Measurements from ENCODE around the gene CNTNAP5.

Gene CNTNAP5

DNA sequence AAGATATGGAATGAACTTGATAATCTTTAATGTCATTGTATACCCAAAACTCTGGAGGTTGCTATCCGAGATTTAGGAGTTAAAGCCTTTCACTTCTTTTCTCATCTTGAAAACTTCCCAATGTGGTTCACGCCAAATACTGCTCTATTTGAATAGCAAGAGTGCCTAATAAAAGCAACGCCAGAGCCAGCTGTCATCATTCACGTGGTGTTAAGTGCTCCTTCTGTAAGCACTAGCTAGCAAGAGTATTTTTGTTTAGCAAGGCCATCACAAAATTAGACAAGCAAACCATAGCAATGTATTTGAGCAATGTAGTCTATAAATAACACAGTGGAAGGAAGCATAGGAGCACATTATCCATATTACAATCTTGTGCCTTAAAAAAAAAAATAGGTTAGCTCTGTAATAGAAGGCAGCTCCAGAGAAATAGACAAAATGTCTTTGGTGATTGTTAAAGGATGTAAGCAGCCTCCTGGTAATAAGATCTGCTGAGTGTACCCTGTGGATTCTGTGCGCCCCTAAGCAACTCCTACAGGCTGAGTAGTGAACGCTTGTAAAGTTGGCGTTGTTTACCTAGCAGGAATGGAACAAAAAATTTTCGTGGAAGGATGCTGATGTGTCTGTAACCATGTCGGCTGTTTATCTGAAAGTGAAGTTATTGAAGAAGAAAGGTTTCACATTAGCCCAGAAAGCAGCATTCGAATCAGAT is 518.0 kb downstream of the CNTNAP5 start:
- DNase-seq (ENCODE audit: low read depth in 2 of 2): no peak

DNA sequence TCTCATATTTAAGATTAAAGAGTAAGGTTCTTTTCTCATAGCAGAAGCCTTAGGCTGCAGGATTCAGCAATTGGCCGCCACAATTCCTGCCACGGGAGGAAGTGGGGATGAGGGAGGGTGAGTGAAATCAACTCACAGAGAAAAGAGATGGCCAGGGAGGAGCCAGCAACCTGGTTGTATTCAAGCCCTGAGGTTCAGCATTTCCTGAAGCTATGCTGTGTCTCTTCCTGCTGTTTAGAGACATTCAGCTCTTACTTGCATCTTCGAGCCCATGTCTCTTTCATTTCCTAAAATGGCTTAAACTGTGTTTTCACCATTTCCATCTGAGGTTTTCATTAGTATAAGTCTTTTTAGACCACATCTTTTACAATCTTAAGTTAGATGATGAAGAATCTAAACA is 522.6 kb downstream of the CNTNAP5 start:
- DNase-seq (ENCODE audit: low read depth in 2 of 2): no peak

DNA sequence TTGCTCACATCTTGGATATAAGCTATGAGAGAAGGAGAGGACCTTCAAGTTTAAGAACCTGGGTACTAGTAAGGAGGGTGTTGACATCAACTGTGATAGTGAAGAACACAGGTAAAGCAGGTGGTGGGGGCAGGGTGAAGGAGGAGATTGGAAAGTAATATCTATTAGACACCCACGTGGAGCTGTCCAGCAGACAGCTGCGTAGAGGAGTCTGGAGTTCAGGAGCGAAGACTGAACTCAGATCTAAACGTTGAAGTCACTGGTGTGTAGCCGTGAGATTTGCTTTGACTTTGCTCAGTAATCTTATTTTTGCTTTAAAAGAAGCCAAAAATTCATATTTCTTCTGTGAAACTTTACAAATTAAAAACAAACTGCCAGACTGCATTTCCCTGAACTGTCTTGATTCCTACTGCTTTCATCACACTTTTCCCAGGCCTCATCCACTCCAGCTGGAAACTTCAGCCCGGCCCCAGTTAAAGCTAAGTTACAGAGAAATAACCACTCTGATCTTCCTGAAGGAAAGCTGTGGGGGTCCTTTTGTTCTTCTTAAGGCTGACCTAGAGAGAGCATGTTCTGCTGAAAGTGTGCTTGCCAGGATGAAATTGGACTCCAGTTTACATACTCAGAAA is 533.3 kb downstream of the CNTNAP5 start:
- no peak for DNase-seq (ENCODE audit: low read depth in 2 of 2)

DNA sequence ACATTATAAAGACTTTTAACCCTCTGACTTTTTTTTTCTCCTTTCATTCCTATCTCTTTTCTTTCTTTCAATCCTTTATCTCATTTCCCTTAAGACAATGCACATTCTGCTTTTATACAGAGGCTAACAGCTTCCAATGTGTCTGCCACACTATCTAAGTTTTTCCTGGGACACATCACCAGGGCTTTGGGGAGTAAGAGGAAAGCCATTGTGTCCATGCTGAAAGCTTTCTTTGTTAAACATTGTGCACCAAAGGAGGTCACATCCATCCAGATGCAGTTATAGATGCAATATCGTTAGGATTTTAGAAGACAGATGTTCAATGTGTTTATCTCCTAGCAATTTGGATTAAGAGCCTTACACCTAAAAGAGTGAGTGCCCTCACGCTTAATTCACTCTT is 534.1 kb downstream of the CNTNAP5 start:
- no peak for DNase-seq (ENCODE audit: low read depth in 2 of 2)

DNA sequence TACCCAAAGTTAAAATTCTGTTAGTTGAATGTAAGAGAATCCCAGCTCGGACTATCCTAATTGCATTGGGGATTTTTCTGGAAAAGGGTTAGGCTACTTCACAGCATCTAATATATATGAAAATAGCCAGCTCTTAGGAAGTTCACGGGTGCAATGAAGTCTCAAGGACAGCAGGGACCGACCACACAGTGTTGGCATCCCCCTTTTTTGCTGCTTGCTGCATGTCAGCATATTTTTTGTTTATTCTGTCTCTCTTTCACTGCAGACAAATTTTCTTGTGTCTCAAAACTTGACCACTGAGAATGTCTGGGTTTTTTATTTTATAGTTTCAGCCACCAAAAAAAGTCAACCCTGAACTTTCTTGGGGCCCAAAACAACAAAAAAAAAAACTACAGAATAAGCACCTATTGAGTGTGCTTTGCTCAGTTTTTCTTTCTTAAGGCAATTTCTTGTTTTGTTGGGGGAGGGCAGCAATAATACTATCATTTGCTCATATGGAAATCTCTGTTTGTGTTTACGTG is 535.6 kb downstream of the CNTNAP5 start:
- no peak for DNase-seq (ENCODE audit: low read depth in 2 of 2)

DNA sequence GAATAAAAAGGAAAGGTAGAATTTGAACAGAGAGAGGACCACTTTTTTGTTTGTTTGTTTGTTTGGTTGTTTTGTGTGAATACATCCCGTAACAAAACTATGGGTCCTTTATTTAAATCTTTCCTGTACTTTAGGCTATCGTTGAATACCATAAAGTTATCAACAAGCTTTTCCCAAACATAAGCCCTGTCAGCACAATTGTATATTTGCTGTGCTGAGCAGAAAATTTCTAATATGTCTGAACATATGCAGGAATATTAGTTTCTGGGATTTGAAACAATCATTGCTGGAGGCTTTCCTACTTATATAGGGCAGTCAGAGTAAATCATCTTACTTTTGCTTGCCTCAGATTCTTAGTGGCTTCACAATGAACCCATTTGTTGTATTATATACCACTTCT is 536.4 kb downstream of the CNTNAP5 start:
- DNase-seq (ENCODE audit: low read depth in 2 of 2): no peak

DNA sequence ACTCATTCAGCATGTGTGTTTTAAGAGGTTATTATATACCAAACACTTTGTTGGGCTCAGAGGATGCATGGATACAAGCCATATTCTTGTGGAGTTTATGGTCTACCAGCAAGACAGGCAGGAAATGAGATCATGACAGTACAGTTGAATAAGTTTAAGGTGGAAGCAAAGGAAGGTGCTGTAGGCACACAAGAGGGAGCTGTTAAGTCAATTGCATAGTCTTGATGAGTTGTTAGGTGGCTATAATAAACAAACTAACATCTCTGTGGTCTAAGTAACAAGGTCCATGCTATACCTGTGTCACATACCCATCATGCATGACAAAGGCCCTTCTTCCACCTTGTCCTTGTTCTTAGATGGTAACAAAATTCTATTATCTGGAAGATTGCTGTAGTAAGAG is 538.3 kb downstream of the CNTNAP5 start:
- no peak for DNase-seq (ENCODE audit: low read depth in 2 of 2)

DNA sequence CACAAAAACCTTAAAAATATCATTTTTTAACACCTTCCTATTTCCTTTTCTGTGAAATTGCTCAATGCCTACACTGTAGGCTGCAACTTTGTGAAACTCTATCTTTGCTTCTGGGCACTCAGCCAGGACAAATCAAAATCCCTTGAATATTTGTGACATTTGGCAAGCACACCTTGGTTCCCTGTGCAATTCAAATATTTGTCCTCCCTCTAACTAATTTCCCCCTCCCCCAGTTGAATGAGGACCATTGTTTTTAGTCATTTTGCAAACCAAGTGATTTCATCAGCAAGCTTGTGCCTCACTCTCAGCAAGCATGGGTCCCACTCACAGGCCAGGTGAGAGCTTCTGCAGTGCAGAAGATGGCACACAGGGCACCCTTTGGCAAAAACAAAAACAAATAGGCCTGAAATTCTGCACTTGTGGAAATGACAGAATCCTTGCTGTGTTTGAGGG is 541.5 kb downstream of the CNTNAP5 start:
- no peak for DNase-seq (ENCODE audit: low read depth in 2 of 2)

DNA sequence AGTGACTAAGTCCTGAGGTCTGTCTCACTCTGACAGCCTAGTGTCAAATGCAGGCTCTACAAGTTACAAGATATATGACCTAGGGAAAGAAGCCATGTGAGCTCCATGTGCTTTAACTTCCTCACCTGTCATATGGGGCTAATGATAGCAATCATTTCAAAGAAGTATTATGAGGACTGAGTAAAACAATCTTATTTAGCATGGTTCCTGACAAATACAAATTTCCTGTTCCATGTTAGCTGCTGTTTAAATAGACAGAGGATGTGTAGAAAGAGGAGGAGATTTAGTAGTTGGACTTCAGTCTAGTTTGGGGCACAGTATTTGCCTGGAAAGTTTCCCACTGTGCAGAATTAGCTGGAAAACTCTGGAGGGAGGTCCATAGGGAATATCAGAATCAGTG is 545.8 kb downstream of the CNTNAP5 start:
- DNase-seq (ENCODE audit: low read depth in 2 of 2): no peak

DNA sequence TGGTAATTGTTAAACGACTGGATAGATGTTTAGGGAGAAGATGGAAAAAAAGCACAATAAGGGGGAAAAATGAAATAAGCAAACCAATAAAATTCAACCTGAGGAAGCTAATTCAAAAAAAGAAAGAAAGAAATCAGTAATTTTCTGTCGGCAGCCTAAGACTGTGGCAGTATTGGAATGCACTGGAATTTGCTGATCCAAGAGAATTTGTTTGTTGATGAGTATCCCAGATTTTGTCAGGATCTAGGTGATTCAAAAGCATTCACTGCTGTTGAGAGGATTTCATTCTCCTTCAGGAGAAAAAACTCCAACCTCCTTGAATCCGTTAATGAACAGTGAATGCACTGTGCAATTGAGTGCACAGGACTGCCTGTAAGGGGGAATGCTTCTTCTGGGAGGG is 546.7 kb downstream of the CNTNAP5 start:
- no peak for DNase-seq (ENCODE audit: low read depth in 2 of 2)

DNA sequence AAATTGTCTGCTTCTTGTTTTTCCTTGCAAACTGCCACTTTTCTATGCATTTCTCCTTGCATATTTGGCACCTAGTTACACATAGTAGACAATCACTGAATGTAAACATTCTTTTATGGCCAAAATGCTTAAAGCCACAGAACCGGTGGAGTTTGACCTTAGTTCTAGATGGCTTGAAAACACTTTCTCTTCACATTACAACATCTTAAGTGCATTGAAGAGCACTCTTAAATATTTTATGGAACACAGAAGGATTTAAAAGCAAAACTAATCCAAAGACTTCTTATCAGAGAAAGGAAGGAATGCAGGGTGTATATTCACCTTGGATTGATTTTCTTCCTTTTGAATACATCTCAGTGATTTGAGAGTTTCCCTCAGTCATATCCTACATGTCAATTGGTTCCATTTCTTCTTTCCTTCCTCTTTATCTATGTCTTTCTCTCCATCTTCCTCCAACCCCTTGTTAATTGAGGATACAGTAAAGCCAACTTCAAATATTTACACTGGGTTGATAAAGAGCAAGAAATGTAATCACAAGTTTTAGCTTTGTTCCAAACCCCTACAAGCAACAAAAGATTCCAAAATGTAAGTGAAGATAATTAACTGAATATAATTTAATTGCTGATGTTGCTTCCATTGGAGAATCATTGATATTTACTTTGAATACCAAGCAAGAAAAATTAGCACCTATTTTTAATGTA is 548.0 kb downstream of the CNTNAP5 start:
- DNase-seq (ENCODE audit: low read depth in 2 of 2): no peak

DNA sequence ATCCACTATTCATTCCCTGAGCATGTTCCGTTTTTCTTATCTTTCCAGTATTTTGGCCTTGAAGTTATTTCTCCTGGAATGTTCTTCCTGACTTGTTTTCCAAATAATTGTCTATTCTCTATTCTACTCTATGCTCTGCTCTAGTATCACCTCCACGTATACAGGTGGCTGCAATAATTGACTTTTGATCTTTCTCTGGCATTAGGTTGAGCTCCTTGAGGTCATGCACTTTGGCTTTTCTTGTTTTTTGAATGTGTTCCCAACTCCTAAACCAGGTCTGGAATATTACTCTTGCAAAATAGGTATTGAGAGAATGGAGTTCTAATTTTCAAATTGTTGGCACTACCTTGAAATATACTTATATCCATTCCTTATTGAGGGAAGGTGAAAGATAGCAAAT is 550.4 kb downstream of the CNTNAP5 start:
- no peak for DNase-seq (ENCODE audit: low read depth in 2 of 2)

DNA sequence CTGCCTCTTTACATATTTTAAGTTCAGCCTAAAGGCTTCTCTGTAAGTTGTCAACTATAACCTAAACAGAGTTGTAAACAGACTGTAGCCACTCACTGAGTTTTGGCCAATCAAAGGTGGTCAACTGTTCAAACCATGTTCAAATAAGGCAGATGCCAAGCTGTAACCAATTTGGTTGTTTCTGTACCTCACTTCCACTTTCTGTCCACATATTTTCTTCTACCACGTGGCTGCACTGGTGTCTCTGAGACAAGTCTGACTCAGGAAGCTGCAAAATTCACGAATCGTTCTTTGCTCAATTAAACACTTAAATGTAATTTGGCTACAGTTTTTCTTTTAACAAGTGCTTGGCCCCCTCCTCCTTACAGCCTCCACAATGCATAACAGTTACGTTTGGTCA is 555.2 kb downstream of the CNTNAP5 start:
- no peak for DNase-seq (ENCODE audit: low read depth in 2 of 2)

DNA sequence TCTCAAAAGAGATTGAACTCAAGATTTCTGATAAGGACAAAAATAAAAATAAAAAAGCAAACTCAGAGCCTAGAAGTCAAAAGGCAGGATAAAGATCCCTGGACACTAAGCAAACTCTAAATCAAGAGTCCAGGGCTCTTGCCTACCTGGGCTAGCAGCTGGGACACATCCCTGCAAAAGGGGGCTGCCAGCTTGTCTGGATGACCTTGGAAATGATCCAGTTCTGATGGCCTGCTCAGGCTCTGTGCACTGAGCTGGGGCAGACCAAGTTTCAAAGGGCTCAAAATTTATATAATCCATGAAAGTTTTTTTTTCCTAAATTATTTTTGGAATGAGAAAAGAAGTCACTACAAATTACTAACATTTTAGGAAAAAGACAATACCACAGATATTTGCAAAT is 557.3 kb downstream of the CNTNAP5 start:
- DNase-seq (ENCODE audit: low read depth in 2 of 2): no peak

DNA sequence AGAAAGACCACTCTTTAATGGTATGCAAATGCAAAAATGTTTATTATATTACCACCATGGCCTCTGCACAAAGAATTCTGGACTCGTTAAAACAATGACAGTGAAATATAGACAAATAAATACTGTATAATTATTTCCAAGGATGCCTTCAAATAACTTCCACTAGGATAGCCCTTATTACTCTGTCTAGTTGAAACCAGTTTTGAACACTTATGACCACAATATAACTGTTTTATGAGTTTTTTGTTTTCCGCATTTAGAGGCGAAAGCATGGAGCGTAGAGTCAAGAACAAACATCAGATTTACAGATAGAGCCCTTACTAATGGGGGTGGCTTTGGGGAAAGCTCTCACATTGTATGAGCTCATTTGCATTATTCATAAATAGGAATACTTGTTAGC is 559.5 kb downstream of the CNTNAP5 start:
- DNase-seq (ENCODE audit: low read depth in 2 of 2): no peak

DNA sequence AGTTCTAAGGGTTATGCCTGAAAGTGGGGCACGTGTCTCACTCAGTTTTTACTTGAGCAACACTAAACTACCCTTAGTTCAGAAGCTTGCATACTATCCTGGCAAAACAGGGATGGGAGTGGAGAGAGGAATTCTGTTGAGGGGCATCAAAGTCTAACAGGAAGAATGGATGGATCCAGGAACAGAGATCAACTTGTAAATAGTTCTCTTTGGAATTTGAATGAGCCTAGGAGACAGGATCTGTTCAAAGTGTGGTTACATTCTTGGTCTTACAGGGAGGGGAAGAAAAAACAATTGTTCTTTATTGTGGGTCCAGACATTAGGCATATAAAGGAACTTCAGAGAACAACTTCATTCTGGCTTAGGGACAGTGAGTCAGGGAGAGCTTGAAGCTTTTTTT is 560.2 kb downstream of the CNTNAP5 start:
- no peak for DNase-seq (ENCODE audit: low read depth in 2 of 2)

DNA sequence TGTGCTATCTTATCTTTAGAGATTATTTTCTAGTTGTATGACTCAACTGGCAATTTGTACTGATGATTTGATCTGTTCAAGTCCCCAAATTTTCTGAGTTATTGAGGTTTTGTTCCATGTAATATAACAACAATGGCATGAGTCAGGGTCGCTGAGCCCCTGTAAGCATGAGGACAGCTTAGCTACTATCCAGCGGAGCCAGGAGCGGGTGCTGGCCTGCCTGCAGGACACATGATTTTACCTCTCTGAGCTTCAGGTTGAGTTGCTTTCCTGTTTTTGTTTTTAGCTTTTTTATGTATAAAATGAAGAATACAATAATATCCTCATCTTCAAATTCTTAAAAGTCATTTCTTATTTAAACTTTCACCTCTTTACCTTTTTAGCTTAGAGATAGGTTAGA is 561.1 kb downstream of the CNTNAP5 start:
- no peak for DNase-seq (ENCODE audit: low read depth in 2 of 2)

DNA sequence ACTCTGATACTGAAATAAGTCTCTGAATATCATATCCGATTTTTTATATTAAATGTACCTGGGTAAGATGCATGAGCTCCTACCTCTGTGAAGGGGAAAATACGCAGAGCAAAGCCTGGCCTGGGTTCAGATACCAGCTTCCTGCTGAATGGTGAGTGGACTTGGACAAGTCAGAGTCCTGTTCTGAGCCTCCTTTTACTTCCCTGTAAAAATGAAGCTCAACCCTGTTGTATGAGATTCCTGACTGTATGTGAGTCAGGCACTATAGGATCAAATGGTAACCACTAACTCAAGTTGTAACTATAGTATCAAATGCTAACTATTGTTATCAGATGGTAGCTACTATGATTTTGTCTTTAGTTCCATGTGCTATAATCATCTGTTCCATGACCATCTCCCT is 561.7 kb downstream of the CNTNAP5 start:
- DNase-seq (ENCODE audit: low read depth in 2 of 2): no peak

DNA sequence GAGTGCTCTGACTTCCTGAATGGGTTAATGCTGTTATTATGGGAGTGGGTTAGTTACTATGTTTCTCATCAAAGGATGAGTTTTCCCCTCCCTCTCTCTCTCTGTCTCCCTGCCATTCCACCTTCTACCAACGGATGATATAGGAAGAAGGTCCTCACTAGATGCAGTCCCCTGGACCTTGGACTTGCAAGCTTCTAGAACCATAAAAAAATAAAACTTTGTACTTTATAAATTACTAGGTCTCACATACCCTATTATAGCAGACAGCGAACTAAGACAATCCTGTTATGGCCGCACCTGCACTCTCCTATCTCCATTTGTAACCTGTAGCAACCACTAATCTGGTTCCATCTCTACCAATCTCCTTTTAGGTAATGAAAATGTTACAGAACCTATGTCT is 564.9 kb downstream of the CNTNAP5 start:
- DNase-seq (ENCODE audit: low read depth in 2 of 2): no peak

DNA sequence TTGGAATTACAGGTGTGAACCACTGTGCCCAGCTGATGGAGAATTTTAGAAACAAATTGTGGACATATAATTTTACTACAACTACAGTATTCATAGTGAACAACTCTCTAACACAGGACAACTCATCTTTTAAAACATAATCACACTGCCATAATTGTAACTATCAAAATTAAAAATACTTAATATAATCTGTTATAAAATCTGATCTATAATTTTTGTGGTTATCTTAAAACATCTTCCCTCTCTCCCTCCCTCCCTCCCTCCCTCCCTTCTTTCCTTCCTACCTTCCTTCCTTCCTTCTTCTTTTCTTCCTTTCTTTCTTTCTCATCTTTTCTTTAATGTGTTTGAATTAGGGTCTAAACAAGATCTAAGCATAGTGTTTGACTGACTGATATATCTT is 577.7 kb downstream of the CNTNAP5 start:
- DNase-seq (ENCODE audit: low read depth in 2 of 2): no peak

DNA sequence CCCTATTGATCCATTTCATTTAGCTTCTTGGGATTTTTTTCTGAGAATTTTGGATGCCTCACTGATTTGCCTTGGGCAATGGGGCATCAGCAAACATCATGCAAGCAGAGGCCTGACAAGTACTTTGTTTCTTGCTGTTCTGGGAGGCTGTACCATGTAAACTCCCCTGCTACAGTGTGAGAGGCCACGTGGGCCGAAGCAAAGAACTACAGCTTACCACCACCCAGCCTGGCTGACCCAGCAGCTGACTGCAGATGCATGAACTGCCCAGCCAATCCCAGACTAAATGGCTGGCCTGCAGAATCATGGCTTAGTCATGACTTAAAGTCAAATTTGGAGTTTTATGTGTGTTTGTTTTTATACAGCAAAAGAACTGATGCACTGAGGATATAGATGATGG is 579.9 kb downstream of the CNTNAP5 start:
- DNase-seq (ENCODE audit: low read depth in 2 of 2): no peak

DNA sequence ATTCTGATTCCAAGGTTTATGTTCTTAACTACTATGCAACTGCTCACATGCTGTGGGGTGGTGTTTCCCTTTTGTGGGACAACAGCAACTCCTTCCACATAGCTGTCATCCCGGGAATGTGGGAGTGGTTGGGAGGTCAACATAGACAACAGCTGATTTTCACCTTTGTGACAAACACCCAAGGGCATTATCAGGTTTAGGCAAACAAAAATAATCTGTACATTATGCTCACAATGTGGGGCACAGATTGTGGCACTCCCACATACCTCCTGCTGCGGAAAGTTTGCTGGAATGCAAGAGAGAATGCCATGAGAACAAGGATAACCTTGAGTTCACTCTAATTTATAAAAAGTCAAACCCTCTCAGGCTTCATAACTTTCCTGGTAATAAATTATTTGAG is 582.6 kb downstream of the CNTNAP5 start:
- DNase-seq (ENCODE audit: low read depth in 2 of 2): no peak

DNA sequence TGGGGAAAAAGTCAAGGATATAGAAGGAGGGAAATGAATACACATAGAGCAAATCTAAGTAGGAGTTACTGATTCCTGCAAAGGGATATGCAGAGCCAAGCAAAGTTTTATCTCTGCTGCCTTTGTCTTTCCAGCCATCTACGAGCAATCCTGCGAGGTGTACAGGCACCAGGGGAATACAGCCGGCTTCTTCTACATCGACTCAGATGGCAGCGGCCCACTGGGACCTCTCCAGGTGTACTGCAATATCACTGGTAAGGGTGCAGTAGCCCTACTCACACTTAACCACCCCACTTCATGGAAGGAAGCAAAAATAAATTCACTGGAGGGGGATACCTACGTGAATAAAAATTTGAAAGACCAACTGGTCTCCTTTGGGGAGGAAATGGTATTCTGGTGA is 584.6 kb downstream of the CNTNAP5 start:
- no peak for DNase-seq (ENCODE audit: low read depth in 2 of 2)

Data from stimulated activated CD4-positive, alpha-beta T cell treated with anti-CD3 and anti-CD28 coated beads, Interleukin-12 subunit alpha, Interleukin-12 subunit beta, amount 100 ng/mL, for 24 hours (primary cell).